Thymus (tissue), 11 donors: ENCODE measurements around the gene ASB13. TPM values are rescaled to one million over a fixed set of nuclear protein-coding genes. Genes with fewer than 3 reads are reported as not detected.

Experiments used
- DNase-seq, 9 donors: peaks; one replicate each; pipeline ENCODE4 v3.0.0-alpha.2; 2013; ENCODE audit warnings: low spot score in 9 of 9, low read depth in 6 of 9, missing footprints in 1 of 9
- H3K27ac ChIP-seq, 2 donors: one replicate each; pipeline ENCODE4 v1.5.1; 2013; ENCODE audit warnings: control low read depth in 1 of 2, low read depth in 1 of 2, low read length in 1 of 2, mild to moderate bottlenecking in 1 of 2, moderate library complexity in 1 of 2
- H3K27me3 ChIP-seq, 2 donors: one replicate each; pipeline ENCODE4 v1.5.1; 2013; ENCODE audit warnings: low read length in 1 of 2; ENCODE audit not compliant: control insufficient read depth in 2 of 2, insufficient read depth in 1 of 2
- H3K36me3 ChIP-seq, 2 donors: one replicate each; pipeline ENCODE4 v1.5.1; 2013; ENCODE audit warnings: low read length in 1 of 2, mild to moderate bottlenecking in 1 of 2, moderate library complexity in 1 of 2; ENCODE audit not compliant: control insufficient read depth in 2 of 2, insufficient read depth in 2 of 2
- H3K4me1 ChIP-seq, 2 donors: one replicate each; pipeline ENCODE4 v1.5.1; 2013; ENCODE audit warnings: low read length in 2 of 2; ENCODE audit not compliant: control insufficient read depth in 2 of 2, insufficient read depth in 2 of 2
- H3K4me3 ChIP-seq, 2 donors: one replicate each; pipeline ENCODE4 v1.5.1; 2013; ENCODE audit warnings: low read length in 2 of 2, control low read depth in 1 of 2, mild to moderate bottlenecking in 1 of 2
- H3K9me3 ChIP-seq, 2 donors: one replicate each; pipeline ENCODE4 v1.5.1; 2013; ENCODE audit warnings: low read length in 1 of 2, mild to moderate bottlenecking in 1 of 2; ENCODE audit not compliant: control insufficient read depth in 2 of 2, insufficient read depth in 1 of 2
- WGBS: extraction: QIAGEN DNeasy Blood & Tissue Kit; methylation state at CpG from one replicate; pipeline ENCODE4 v1.1.7; 2013; 5-methylcytosine and 5-hydroxymethylcytosine counted together
- polyA plus RNA-seq: library from polyadenylated mRNA; stranded (reverse); fragments of 200-250 nt; gene quantifications from one replicate; pipeline ENCODE4 v1.2.3, GENCODE V29; 2013
- total RNA-seq: library from RNA; stranded (reverse); fragments of 120-200 nt; gene quantifications from one replicate; pipeline ENCODE4 v1.2.4, GENCODE V29; 2013
- donor health status: healthy.

The ASB13 gene
- total and polyA plus RNA-seq, 2 donors = 3.3 to 13.7 TPM

- no peak overlapping the region for H3K4me3 ChIP-seq
- no peaks in the 10 kb centered on the region for H3K27me3 ChIP-seq
- H3K36me3 ChIP-seq = no peaks in the 10 kb centered on the region
- DNase-seq = no peak
- H3K4me1 ChIP-seq = peaks cover 0 to 18% of the 10 kb centered on the region in 2 donors
- H3K27ac ChIP-seq = no peak overlapping the region
- WGBS = 84% methylated on average over 11 of the region's 11 CpGs
- H3K9me3 ChIP-seq = peaks cover 0 to 1% of the 10 kb centered on the region in 2 donors
Observed at GRCh38 chr10:5609952-5610616, 56.3 kb downstream of the ASB13 start.

GRCh38 chr10:5608608-5609220 lies 57.7 kb downstream of the ASB13 start:
- no peak overlapping the region for H3K4me3 ChIP-seq
- H3K27me3 ChIP-seq = no peaks in the 10 kb centered on the region
- no peak overlapping the region for H3K27ac ChIP-seq
- peaks cover 0 to 18% of the 10 kb centered on the region in 2 donors for H3K4me1 ChIP-seq
- 96% methylated on average over 12 of the region's 12 CpGs for WGBS
- no peaks in the 10 kb centered on the region for H3K36me3 ChIP-seq
- no peak for DNase-seq
- H3K9me3 ChIP-seq = no peaks in the 10 kb centered on the region

GRCh38 chr10:5607594-5607993 lies 58.8 kb downstream of the ASB13 start:
- Histone ChIP-seq H3K27me3 (no peaks in the 10 kb centered on the region), H3K4me1 (peaks cover 0 to 15% of the 10 kb centered on the region in 2 donors), H3K9me3 (no peaks in the 10 kb centered on the region), H3K4me3 (no peak overlapping the region), H3K36me3 (no peaks in the 10 kb centered on the region), H3K27ac (no peak overlapping the region)
- WGBS = 74% methylated on average over 7 of the region's 7 CpGs
- DNase-seq = no peak

- peaks cover 0 to 22% of the 10 kb centered on the region in 2 donors for H3K4me1 ChIP-seq
- H3K27me3 ChIP-seq = no peaks in the 10 kb centered on the region
- no peak for DNase-seq
- no peak overlapping the region for H3K27ac ChIP-seq
- H3K4me3 ChIP-seq = no peak overlapping the region
- no peaks in the 10 kb centered on the region for H3K36me3 ChIP-seq
- H3K9me3 ChIP-seq = no peaks in the 10 kb centered on the region
- 49% methylated on average over 10 of the region's 10 CpGs for WGBS
Observed at GRCh38 chr10:5606864-5607263, 59.5 kb downstream of the ASB13 start.

GRCh38 chr10:5606321-5606720 lies 60.1 kb downstream of the ASB13 start:
- Histone ChIP-seq H3K27me3 (no peaks in the 10 kb centered on the region), H3K4me3 (no peak overlapping the region), H3K27ac (no peak overlapping the region), H3K36me3 (no peaks in the 10 kb centered on the region), H3K4me1 (peaks cover 0 to 22% of the 10 kb centered on the region in 2 donors), H3K9me3 (no peaks in the 10 kb centered on the region)
- WGBS = 94% methylated on average over 8 of the region's 8 CpGs
- no peak for DNase-seq

GRCh38 chr10:5604961-5605360 lies 61.4 kb downstream of the ASB13 start:
- Histone ChIP-seq H3K27me3 (no peaks in the 10 kb centered on the region), H3K4me3 (no peak overlapping the region), H3K36me3 (no peaks in the 10 kb centered on the region), H3K27ac (peak overlapping the region in 1 of 2 donors; percentile 46), H3K4me1 (peaks cover 0 to 19% of the 10 kb centered on the region in 2 donors), H3K9me3 (no peaks in the 10 kb centered on the region)
- no peak for DNase-seq
- 95% methylated on average over 7 of the region's 7 CpGs for WGBS

GRCh38 chr10:5604236-5604925 lies 62.0 kb downstream of the ASB13 start:
- Histone ChIP-seq H3K4me1 (peaks cover 0 to 19% of the 10 kb centered on the region in 2 donors), H3K9me3 (no peaks in the 10 kb centered on the region), H3K36me3 (no peaks in the 10 kb centered on the region), H3K27ac (peak overlapping the region in 1 of 2 donors; percentile 17), H3K4me3 (no peak overlapping the region), H3K27me3 (no peaks in the 10 kb centered on the region)
- over 99% methylated on average over 9 of the region's 9 CpGs for WGBS
- DNase-seq = no peak

- no peaks in the 10 kb centered on the region for H3K27me3 ChIP-seq
Observed at GRCh38 chr10:5603848-5604170, 62.6 kb downstream of the ASB13 start.

GRCh38 chr10:5603091-5603847 lies 63.1 kb downstream of the ASB13 start:
- WGBS = 94% methylated on average over 14 of the region's 14 CpGs
- DNase-seq = no peak
- no peaks in the 10 kb centered on the region for H3K36me3 ChIP-seq
- no peak overlapping the region for H3K27ac ChIP-seq
- H3K4me3 ChIP-seq = no peak overlapping the region
- no peaks in the 10 kb centered on the region for H3K9me3 ChIP-seq
- no peaks in the 10 kb centered on the region for H3K27me3 ChIP-seq
- peaks cover 0 to 16% of the 10 kb centered on the region in 2 donors for H3K4me1 ChIP-seq

More at GRCh38 chr10:5603848-5604170, 62.6 kb downstream of the ASB13 start:
- Histone ChIP-seq H3K9me3 (no peaks in the 10 kb centered on the region), H3K4me3 (no peak overlapping the region), H3K36me3 (no peaks in the 10 kb centered on the region), H3K4me1 (peaks cover 0 to 16% of the 10 kb centered on the region in 2 donors), H3K27ac (no peak overlapping the region)
- no peak for DNase-seq
- WGBS = 92% methylated on average over 13 of the region's 13 CpGs
